Neuronal stem cell (in vitro differentiated cells): ENCODE data around the gene ZNF665.
A peak's percentile ranks its signal among the peaks of the same experiment; 100 is the strongest.
"Not testable (repeated sequence)": the region's sequence is repeated elsewhere in the genome, so short reads cannot be mapped to it uniquely, and the experiment has no call there.

Experiments
- DNase-seq: peaks from one replicate; pipeline ENCODE4 v3.0.0-alpha.2; 2013; ENCODE audit warnings: low spot score
- H2AFZ ChIP-seq: one replicate; pipeline ENCODE4 v1.6.1; 2013; ENCODE audit warnings: mild to moderate bottlenecking, low read length, inconsistent platforms
- H2AK5ac ChIP-seq: 2 replicates; pipeline ENCODE4 v1.6.1; 2013; ENCODE audit warnings: low read depth, mild to moderate bottlenecking, inconsistent platforms, low read length, moderate library complexity, mixed read lengths
- H2BK120ac ChIP-seq: 2 replicates; pipeline ENCODE4 v1.6.1; 2013; ENCODE audit warnings: low read depth, mild to moderate bottlenecking, inconsistent platforms, low read length, moderate library complexity, mixed read lengths
- H2BK12ac ChIP-seq: one replicate; pipeline ENCODE4 v1.6.1; 2013; ENCODE audit warnings: low read length, inconsistent platforms
- H2BK15ac ChIP-seq: 2 replicates; pipeline ENCODE4 v1.6.1; 2013; ENCODE audit warnings: mild to moderate bottlenecking, low read length, inconsistent platforms, mixed read lengths
- H2BK5ac ChIP-seq: one replicate; pipeline ENCODE4 v1.6.1; 2013; ENCODE audit warnings: inconsistent platforms, mild to moderate bottlenecking, low read length, moderate library complexity
- H3K14ac ChIP-seq: one replicate; pipeline ENCODE4 v1.6.1; 2013; ENCODE audit warnings: low read length, inconsistent platforms
- H3K18ac ChIP-seq: 2 replicates; pipeline ENCODE4 v1.6.1; 2013; ENCODE audit warnings: low read length, inconsistent platforms
- H3K23ac ChIP-seq: 2 replicates; pipeline ENCODE4 v1.6.1; 2013; ENCODE audit warnings: low read depth, mild to moderate bottlenecking, mixed read lengths, low read length, inconsistent platforms; ENCODE audit not compliant: poor library complexity
- H3K27ac ChIP-seq: replicated peaks from 3 replicates; pipeline ENCODE4 v1.5.1; 2013; ENCODE audit warnings: low read length, inconsistent platforms
- H3K27me3 ChIP-seq, 3 experiments: 2 replicates each; pipeline ENCODE4 v1.6.1; 2013; ENCODE audit warnings: low read length in 3 of 3, mild to moderate bottlenecking in 2 of 3, inconsistent platforms in 1 of 3, low read depth in 1 of 3, mixed read lengths in 1 of 3, moderate library complexity in 1 of 3; ENCODE audit not compliant: control insufficient read depth in 3 of 3, insufficient read depth in 3 of 3
- H3K36me3 ChIP-seq, 2 donors: replicated peaks in 1 of 2; 2 replicates each; pipeline ENCODE4 v1.6.1; 2013; ENCODE audit warnings: low read length in 2 of 2; ENCODE audit not compliant: control insufficient read depth in 2 of 2, insufficient read depth in 2 of 2
- H3K4ac ChIP-seq: 2 replicates; pipeline ENCODE4 v1.6.1; 2013; ENCODE audit warnings: inconsistent platforms, mild to moderate bottlenecking, low read length, moderate library complexity
- H3K4me1 ChIP-seq, 2 donors: 1 replicate in 1 of 2; 2 replicates in 1 of 2; pipeline ENCODE4 v1.6.1; 2013; ENCODE audit warnings: low read length in 2 of 2, low read depth in 1 of 2; ENCODE audit not compliant: control insufficient read depth in 2 of 2, insufficient read depth in 1 of 2
- H3K4me2 ChIP-seq: one replicate; pipeline ENCODE4 v1.6.1; 2013; ENCODE audit warnings: mild to moderate bottlenecking, low read length, inconsistent platforms; ENCODE audit not compliant: insufficient read depth, poor library complexity, severe bottlenecking
- H3K4me3 ChIP-seq, 2 donors: 2 replicates each; pipeline ENCODE4 v1.5.1; 2013; ENCODE audit warnings: low read length in 2 of 2, mild to moderate bottlenecking in 2 of 2, inconsistent platforms in 1 of 2, moderate library complexity in 1 of 2
- H3K79me1 ChIP-seq: one replicate; pipeline ENCODE4 v1.6.1; 2013; ENCODE audit warnings: low read depth, mild to moderate bottlenecking, inconsistent platforms, low read length, moderate library complexity
- H3K9ac ChIP-seq: one replicate; pipeline ENCODE4 v1.6.1; 2013; ENCODE audit warnings: mild to moderate bottlenecking, low read depth, low read length, inconsistent platforms; ENCODE audit not compliant: poor library complexity
- H3K9me3 ChIP-seq, 2 donors: replicated peaks in 1 of 2; 2 replicates each; pipeline versions ENCODE3 to v1.6.1; 2013; ENCODE audit warnings: low read length in 2 of 2, mild to moderate bottlenecking in 2 of 2, inconsistent platforms in 1 of 2, low read depth in 1 of 2, mixed read lengths in 1 of 2, moderate library complexity in 1 of 2; ENCODE audit not compliant: control insufficient read depth in 2 of 2, insufficient read depth in 1 of 2
- H4K8ac ChIP-seq: one replicate; pipeline ENCODE4 v1.6.1; 2013; ENCODE audit warnings: low read depth, mild to moderate bottlenecking, inconsistent platforms, low read length, moderate library complexity
- H4K91ac ChIP-seq: one replicate; pipeline ENCODE4 v1.6.1; 2013; ENCODE audit warnings: low read length, low read depth, mild to moderate bottlenecking, inconsistent platforms; ENCODE audit not compliant: poor library complexity
- WGBS, 2 donors: extraction: QIAGEN DNeasy Blood & Tissue Kit; methylation state at CpG; one replicate each; pipeline ENCODE4 v1.1.7; 2013; ENCODE audit warnings: missing lambda C conversion rate in 2 of 2, mixed read lengths in 1 of 2; ENCODE audit not compliant: insufficient read length in 2 of 2, insufficient replicate concordance in 1 of 2; ENCODE audit errors: extremely low coverage in 2 of 2; 5-methylcytosine and 5-hydroxymethylcytosine counted together

The ZNF665 gene

DNA sequence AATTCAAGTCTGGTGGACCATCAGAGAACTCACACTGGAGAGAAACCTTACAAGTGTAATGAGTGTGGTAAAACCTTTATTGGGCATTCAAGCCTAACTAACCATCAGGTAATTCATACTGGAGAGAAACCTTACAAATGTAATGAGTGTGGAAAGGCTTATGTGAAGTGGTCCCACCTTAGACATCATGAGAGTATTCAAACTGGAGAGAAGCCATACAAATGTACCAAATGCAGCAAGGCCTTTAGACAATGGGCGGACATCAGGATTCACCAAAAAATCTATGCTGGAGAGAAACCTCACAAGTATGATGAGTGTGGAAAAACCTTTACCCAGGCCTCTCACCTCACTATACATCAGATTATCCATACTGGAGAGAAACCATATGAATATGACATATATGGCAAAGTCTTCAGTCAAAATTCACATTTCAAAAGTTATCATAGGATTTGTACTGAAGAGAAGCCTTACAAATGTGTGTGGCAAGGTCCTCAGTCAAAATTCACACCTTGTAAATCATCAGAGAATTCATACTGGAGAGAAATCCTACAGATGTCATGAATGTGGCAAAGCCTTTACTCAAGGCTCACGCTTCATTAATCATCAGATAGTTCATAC, 19.7 kb upstream of the ZNF665 start:
- Histone ChIP-seq H3K23ac (no peak overlapping the region), H3K79me1 (no peaks in the 10 kb centered on the region), H3K36me3 (no peaks in the 10 kb centered on the region), H2BK15ac (no peak overlapping the region), H3K4me2 (no peak overlapping the region), H3K4me1 (no peaks in the 10 kb centered on the region), H3K27me3 (no peaks in the 10 kb centered on the region), H2AFZ (no peak overlapping the region), H3K27ac (no peak overlapping the region), H2BK12ac (no peak overlapping the region), H2BK120ac (no peak overlapping the region), H2AK5ac (no peak overlapping the region), H3K14ac (no peak overlapping the region), H3K9me3 (peaks cover 17 to 71% of the 10 kb centered on the region in 2 donors), H3K18ac (no peak overlapping the region), H2BK5ac (no peak overlapping the region), H3K4me3 (no peak overlapping the region), H4K8ac (no peak overlapping the region), H3K9ac (no peak overlapping the region), H4K91ac (no peak overlapping the region), H3K4ac (no peak overlapping the region)
- WGBS, 2 donors, result no CpG with 5 or more reads among the region's 2 CpGs
- DNase-seq, result no peak

DNA sequence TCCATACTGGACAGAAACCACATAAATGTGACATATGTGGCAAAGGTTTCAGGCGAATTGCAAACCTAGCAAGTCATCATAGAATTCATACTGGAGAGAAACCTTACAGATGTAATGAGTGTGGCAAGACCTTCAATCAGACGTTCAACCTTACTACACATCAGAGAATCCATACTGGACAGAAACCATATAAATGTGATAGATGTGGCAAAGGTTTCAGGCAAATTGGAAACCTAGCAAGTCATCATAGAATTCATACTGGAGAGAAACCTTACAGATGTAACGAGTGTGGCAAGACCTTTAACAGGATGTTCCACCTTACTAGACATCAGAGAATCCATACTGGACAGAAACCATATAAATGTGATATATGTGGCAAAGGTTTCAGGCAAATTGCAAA, 18.4 kb upstream of the ZNF665 start:
- H3K4me2 ChIP-seq, H3K79me1 ChIP-seq, H3K4me3 ChIP-seq, H3K23ac ChIP-seq, H3K27ac ChIP-seq, H3K36me3 ChIP-seq, DNase-seq, H2AK5ac ChIP-seq, H2BK5ac ChIP-seq, H3K18ac ChIP-seq, H3K4me1 ChIP-seq, H2AFZ ChIP-seq, H3K9ac ChIP-seq, H3K14ac ChIP-seq, H3K4ac ChIP-seq, H2BK120ac ChIP-seq, H2BK15ac ChIP-seq, H4K91ac ChIP-seq, H3K27me3 ChIP-seq, H4K8ac ChIP-seq, H2BK12ac ChIP-seq: not testable (repeated sequence)
- peaks cover 15 to 69% of the 10 kb centered on the region in 2 donors for H3K9me3 ChIP-seq
- WGBS, 2 donors, result no CpG with 5 or more reads among the region's 3 CpGs

DNA sequence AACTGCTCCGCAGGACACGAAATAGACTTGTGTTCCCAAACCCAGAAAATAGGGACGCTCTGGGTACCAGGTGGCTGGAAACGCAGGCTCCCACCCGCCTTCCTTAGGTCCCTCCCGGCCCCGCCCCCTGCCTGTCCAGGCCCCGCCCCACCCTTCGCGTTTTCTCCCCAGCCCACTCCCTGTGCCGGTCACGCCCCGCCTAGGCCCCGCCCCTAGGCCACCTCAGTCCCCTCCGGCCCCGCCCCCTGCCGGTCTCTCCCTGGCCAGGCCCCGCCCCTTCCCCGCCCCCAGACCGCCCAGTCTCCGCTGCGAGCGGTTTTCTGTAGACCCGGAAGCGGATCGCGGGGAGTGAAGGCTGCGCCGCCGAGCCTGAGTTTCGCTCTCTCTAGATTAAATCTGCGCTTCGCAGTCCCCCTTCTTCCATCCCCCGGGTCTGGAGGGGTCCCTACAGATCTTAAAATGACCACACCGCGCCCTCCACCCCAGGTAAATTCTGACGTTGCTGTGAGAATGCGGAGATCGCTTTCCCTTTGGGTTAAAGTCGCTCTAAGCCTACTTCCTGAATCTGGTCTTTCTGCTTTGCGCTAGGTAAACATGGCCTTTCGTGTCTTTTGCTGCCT, 3.7 kb upstream of the ZNF665 start:
- Histone ChIP-seq H2AFZ (peak overlapping the region; percentile 99), H2AK5ac (no peak overlapping the region)
- WGBS, 2 donors, result no CpG with 5 or more reads among the region's 42 CpGs

DNA sequence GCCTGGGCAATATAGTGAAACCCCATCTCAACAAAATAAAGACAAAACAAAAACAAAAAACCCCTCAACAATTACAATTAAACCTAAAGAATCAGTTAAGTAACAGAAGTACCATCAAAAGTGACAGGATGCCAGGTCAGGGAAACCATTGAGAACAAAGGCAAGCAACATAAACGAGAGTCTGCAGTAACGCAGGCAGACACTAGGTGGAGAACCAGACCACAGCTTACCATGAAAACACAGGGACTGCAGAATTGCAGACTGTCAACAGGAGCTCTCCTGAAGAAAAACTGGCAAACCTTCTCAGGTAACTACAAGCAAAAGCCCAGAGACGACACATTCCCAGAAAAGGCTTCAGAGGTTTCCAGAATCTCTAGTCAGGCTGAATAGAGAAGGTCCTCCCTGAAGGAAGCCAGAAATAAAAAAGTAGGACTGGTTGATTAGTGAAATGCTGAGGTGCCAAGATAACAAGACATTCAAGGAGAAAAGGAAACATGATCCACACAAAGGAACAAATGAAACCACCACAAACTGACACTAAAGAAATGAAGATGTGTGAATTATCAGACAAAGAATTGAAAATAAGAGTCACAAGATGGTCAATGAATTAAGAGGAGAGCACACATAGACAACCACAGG, 2.2 kb upstream of the ZNF665 start:
- H3K9ac ChIP-seq, result no peak overlapping the region
- H3K79me1 ChIP-seq, result no peaks in the 10 kb centered on the region
- WGBS, 2 donors, result no CpG with 5 or more reads among the region's 3 CpGs
- peaks cover 9 to 39% of the 10 kb centered on the region in 2 donors for H3K9me3 ChIP-seq
- no peak overlapping the region for H3K18ac ChIP-seq
- peak; percentile 72 for DNase-seq
- H2AFZ ChIP-seq, result peak overlapping the region; percentile 5
- H4K91ac ChIP-seq, result no peak overlapping the region
- H3K4me1 ChIP-seq, result peaks cover 0 to 3% of the 10 kb centered on the region in 2 donors
- no peak overlapping the region for H3K4ac ChIP-seq
- peaks cover 2 to 9% of the 10 kb centered on the region in 2 donors for H3K36me3 ChIP-seq
- H2BK15ac ChIP-seq, result no peak overlapping the region
- no peak overlapping the region for H3K23ac ChIP-seq
- H2BK120ac ChIP-seq, result no peak overlapping the region
- H3K4me3 ChIP-seq, result no peak overlapping the region
- no peak overlapping the region for H3K14ac ChIP-seq
- no peak overlapping the region for H2BK5ac ChIP-seq
- H2BK12ac ChIP-seq, result no peak overlapping the region
- no peak overlapping the region for H3K27ac ChIP-seq
- H4K8ac ChIP-seq, result no peak overlapping the region
- no peaks in the 10 kb centered on the region for H3K27me3 ChIP-seq
- no peak overlapping the region for H3K4me2 ChIP-seq
- H2AK5ac ChIP-seq, result no peak overlapping the region

More for the DNA sequence above, 3.7 kb upstream of the ZNF665 start:
- Histone ChIP-seq H2BK120ac (no peak overlapping the region), H4K8ac (no peak overlapping the region), H3K23ac (no peak overlapping the region), H3K79me1 (no peaks in the 10 kb centered on the region), H2BK5ac (no peak overlapping the region), H4K91ac (no peak overlapping the region), H3K4me2 (peak overlapping the region; percentile 78), H3K4me1 (peaks cover 0 to 3% of the 10 kb centered on the region in 2 donors), H3K36me3 (peaks cover 0 to 2% of the 10 kb centered on the region in 2 donors), H2BK12ac (no peak overlapping the region), H3K9me3 (peaks cover 13 to 42% of the 10 kb centered on the region in 2 donors), H3K14ac (no peak overlapping the region), H3K27ac (no peak overlapping the region), H3K27me3 (no peaks in the 10 kb centered on the region), H3K4ac (no peak overlapping the region), H3K18ac (peak overlapping the region; percentile 81), H3K4me3 (peak overlapping the region; percentile 85 to 95), H2BK15ac (no peak overlapping the region), H3K9ac (no peak overlapping the region)
- peak; percentile 89 for DNase-seq
